Endothelial cell (in vitro differentiated cells): ENCODE data around the gene GALNT12. TPM values are rescaled to one million over a fixed set of nuclear protein-coding genes. Genes with fewer than 3 reads are reported as not detected.

Experiments used
- DNase-seq: peaks from one replicate; pipeline ENCODE4 v3.0.0; 2021; ENCODE audit warnings: low spot score
- H3K27ac Mint-ChIP-seq: one replicate; pipeline ENCODE4 v1.8.0; 2021; ENCODE audit warnings: mixed read lengths, inconsistent platforms; ENCODE audit not compliant: unreplicated experiment
- H3K27me3 Mint-ChIP-seq: one replicate; pipeline ENCODE4 v1.8.0; 2021; ENCODE audit warnings: mild to moderate bottlenecking, moderate library complexity, mixed read lengths, inconsistent platforms; ENCODE audit not compliant: unreplicated experiment
- H3K36me3 Mint-ChIP-seq: one replicate; pipeline ENCODE4 v1.8.0; 2021; ENCODE audit warnings: mild to moderate bottlenecking, low read depth, mixed read lengths, inconsistent platforms; ENCODE audit not compliant: unreplicated experiment
- H3K4me1 Mint-ChIP-seq: one replicate; pipeline ENCODE4 v1.8.0; 2021; ENCODE audit warnings: mild to moderate bottlenecking, mixed read lengths, inconsistent platforms; ENCODE audit not compliant: unreplicated experiment
- H3K4me3 Mint-ChIP-seq: one replicate; pipeline ENCODE4 v1.8.0; 2021; ENCODE audit warnings: mild to moderate bottlenecking, mixed read lengths, inconsistent platforms; ENCODE audit not compliant: unreplicated experiment
- H3K9me3 Mint-ChIP-seq: one replicate; pipeline ENCODE4 v1.8.0; 2021; ENCODE audit warnings: mixed read lengths, inconsistent platforms; ENCODE audit not compliant: unreplicated experiment
- CTCF ChIP-seq: fragments of 200-600 bp; sonication (generic); IDR thresholded peaks from one replicate; pipeline ENCODE4 v1.5.0; 2021; ENCODE audit warnings: antibody characterized with exemption; ENCODE audit not compliant: unreplicated experiment
- total RNA-seq: library from RNA; stranded (reverse); fragmentation: NEBNext Ultra II Directional; extraction: Animal tissue kit (Norgen Biotek cat#: 25700); gene quantifications from one replicate; pipeline ENCODE4 v1.2.1, GENCODE V29; 2021; ENCODE audit not compliant: unreplicated experiment

GALNT12 gene
- total RNA-seq, 1 donor from 2014 or later, result 1.7 TPM

GRCh38 chr9:98807814-98808195, 335 bp downstream of the GALNT12 start:
- Mint-ChIP-seq H3K27ac (no peak overlapping the region), H3K36me3 (no peaks in the 10 kb centered on the region), H3K9me3 (no peaks in the 10 kb centered on the region), H3K4me1 (peaks cover 9% of the 10 kb centered on the region), H3K4me3 (peak overlapping the region; percentile 86), H3K27me3 (peaks cover 19% of the 10 kb centered on the region)
- no peak for TF ChIP-seq CTCF
- DNase-seq, result no peak

- Mint-ChIP-seq H3K27me3 (peaks cover 19% of the 10 kb centered on the region), H3K36me3 (no peaks in the 10 kb centered on the region), H3K4me1 (peaks cover 9% of the 10 kb centered on the region), H3K27ac (no peak overlapping the region), H3K9me3 (no peaks in the 10 kb centered on the region), H3K4me3 (peak overlapping the region; percentile 86)
- no peak for TF ChIP-seq CTCF
- no peak for DNase-seq
These were observed 943 bp downstream of the GALNT12 start for GRCh38 chr9:98808411-98808815.

- Mint-ChIP-seq H3K27me3 (peaks cover 19% of the 10 kb centered on the region), H3K36me3 (no peaks in the 10 kb centered on the region), H3K27ac (no peak overlapping the region), H3K4me3 (no peak overlapping the region), H3K9me3 (no peaks in the 10 kb centered on the region), H3K4me1 (peaks cover 9% of the 10 kb centered on the region)
- TF ChIP-seq CTCF, result no peak
- no peak for DNase-seq
These were observed 1.4 kb downstream of the GALNT12 start for GRCh38 chr9:98808875-98809274.

GRCh38 chr9:98809311-98810101, 2.0 kb downstream of the GALNT12 start:
- DNase-seq, result peak; percentile 18
- no peak overlapping the region for H3K4me3 Mint-ChIP-seq
- no peaks in the 10 kb centered on the region for H3K36me3 Mint-ChIP-seq
- peaks cover 19% of the 10 kb centered on the region for H3K27me3 Mint-ChIP-seq
- no peak for TF ChIP-seq CTCF
- H3K9me3 Mint-ChIP-seq, result no peaks in the 10 kb centered on the region
- H3K27ac Mint-ChIP-seq, result no peak overlapping the region
- peaks cover 9% of the 10 kb centered on the region for H3K4me1 Mint-ChIP-seq

GRCh38 chr9:98810102-98810842, 2.8 kb downstream of the GALNT12 start:
- TF ChIP-seq CTCF, result no peak
- H3K27ac Mint-ChIP-seq, result no peak overlapping the region
- peaks cover 19% of the 10 kb centered on the region for H3K27me3 Mint-ChIP-seq
- no peak overlapping the region for H3K4me3 Mint-ChIP-seq
- H3K9me3 Mint-ChIP-seq, result no peaks in the 10 kb centered on the region
- DNase-seq, result no peak
- peaks cover 9% of the 10 kb centered on the region for H3K4me1 Mint-ChIP-seq
- H3K36me3 Mint-ChIP-seq, result no peaks in the 10 kb centered on the region
